Panc1 (cell line): ENCODE results near the gene LRRFIP1. TPM values are rescaled to one million over a fixed set of nuclear protein-coding genes. Genes with fewer than 3 reads are reported as not detected.

ENCODE experiments used
- ATAC-seq: fragments of 200-7000 bp; cut with Tn5 transposase; 2 replicates; pipeline ENCODE4 v1.9.1; 2020; ENCODE audit warnings: mild to moderate bottlenecking, moderate library complexity
- BruUV-seq: library from RNA; stranded (reverse); fragments of 400-500 nt; replicated peaks from 2 replicates; lab custom pipeline; 2021; lab: Mats Ljungman, UMichigan
- CTCF ChIA-PET: fragments of 300-600 bp; sonication (Branson Sonifier 250); formaldehyde crosslinking; loops from one replicate; lab custom pipeline; 2022; ENCODE audit warnings: antibody characterized with exemption; lab: Charles Lee
- POLR2A ChIA-PET: fragments of 300-600 bp; sonication (Branson Sonifier 250); formaldehyde crosslinking; loops from one replicate; lab custom pipeline; 2022; ENCODE audit warnings: antibody characterized with exemption; lab: Charles Lee
- DNase-seq: peaks from one replicate; pipeline ENCODE4 v3.0.0-alpha.2; 2010; ENCODE audit warnings: low read depth, low spot score
- H3K27ac ChIP-seq: 2 replicates; pipeline ENCODE4 v1.5.1; 2011; ENCODE audit warnings: mild to moderate bottlenecking, low read length, inconsistent platforms
- H3K27me3 ChIP-seq: fragments of 200-500 bp; sonication (Bioruptor generic); 2 replicates; pipeline ENCODE4 v1.6.0; 2014; ENCODE audit warnings: low read length, inconsistent platforms; ENCODE audit not compliant: control insufficient read depth, insufficient read depth
- H3K36me3 ChIP-seq: fragments of 200-500 bp; sonication (Bioruptor generic); 2 replicates; pipeline ENCODE4 v1.5.1; 2014; ENCODE audit warnings: inconsistent platforms, mild to moderate bottlenecking, low read length, moderate library complexity; ENCODE audit not compliant: control insufficient read depth, insufficient read depth
- H3K4me1 ChIP-seq: 2 replicates; pipeline ENCODE4 v1.5.1; 2011; ENCODE audit warnings: inconsistent platforms, mild to moderate bottlenecking, low read length, moderate library complexity; ENCODE audit not compliant: control insufficient read depth, insufficient read depth
- H3K4me3 ChIP-seq, 2 experiments: 2 replicates each; pipeline ENCODE4 v1.5.1; 2011 to 2012; ENCODE audit warnings: low read depth in 2 of 2, low read length in 2 of 2, mild to moderate bottlenecking in 2 of 2, inconsistent platforms in 1 of 2, moderate library complexity in 1 of 2
- H3K9me3 ChIP-seq: fragments of 200-500 bp; sonication (Bioruptor generic); 2 replicates; pipeline ENCODE4 v1.5.1; 2014; ENCODE audit warnings: low read depth, mild to moderate bottlenecking, inconsistent platforms, low read length, moderate library complexity; ENCODE audit not compliant: control insufficient read depth, insufficient read depth
- POLR2AphosphoS5 ChIP-seq: IDR thresholded peaks from 2 replicates; pipeline ENCODE4 v1.6.1; 2012; ENCODE audit warnings: mild to moderate bottlenecking, low read depth, low read length, moderate library complexity
- SIN3A ChIP-seq: IDR thresholded peaks from 2 replicates; pipeline ENCODE4 v1.6.1; 2012; ENCODE audit warnings: low read depth, mild to moderate bottlenecking, low read length, moderate library complexity, borderline replicate concordance; ENCODE audit not compliant: insufficient read depth
- TCF7L2 ChIP-seq: IDR thresholded peaks from 2 replicates; pipeline ENCODE4 v1.6.1; 2011; ENCODE audit warnings: mild to moderate bottlenecking, low read depth, low read length, inconsistent platforms
- in situ Hi-C: cut with HindIII; loops from 2 replicates; pipeline ENCODE4 v1.10.0; 2016; ENCODE audit warnings: low sequenced_read_pairs, low pct_unique_long_range_greater_than_20kb
- intact Hi-C: fragments of 100-400 bp; cut with micrococcal nuclease; formaldehyde crosslinking; loops from one replicate; pipeline ENCODE4 v1.10.0; 2022; ENCODE audit not compliant: unreplicated experiment
- total RNA-seq: library from RNA; stranded (reverse); gene quantifications from one replicate; pipeline ENCODE4 v1.2.1, GENCODE V29; 2021; ENCODE audit not compliant: unreplicated experiment
- TF ChIP-seq, protein P1 (sequence below), 2 experiments: IDR thresholded peaks; 2 replicates each; pipeline ENCODE4 v1.6.1; 2011 to 2012; ENCODE audit warnings: low read depth in 2 of 2, control low read depth in 1 of 2, low read length in 1 of 2, mild to moderate bottlenecking in 1 of 2, moderate library complexity in 1 of 2; ENCODE audit not compliant: insufficient read depth in 1 of 2
- TF ChIP-seq, protein P2 (sequence below): fragments of 450-650 bp; IDR thresholded peaks from 2 replicates; pipeline ENCODE4 v1.5.1; 2017; ENCODE audit warnings: mild to moderate bottlenecking

The LRRFIP1 gene
- total RNA-seq, 1 experiment from 2014 or later = 121 TPM

DNA sequence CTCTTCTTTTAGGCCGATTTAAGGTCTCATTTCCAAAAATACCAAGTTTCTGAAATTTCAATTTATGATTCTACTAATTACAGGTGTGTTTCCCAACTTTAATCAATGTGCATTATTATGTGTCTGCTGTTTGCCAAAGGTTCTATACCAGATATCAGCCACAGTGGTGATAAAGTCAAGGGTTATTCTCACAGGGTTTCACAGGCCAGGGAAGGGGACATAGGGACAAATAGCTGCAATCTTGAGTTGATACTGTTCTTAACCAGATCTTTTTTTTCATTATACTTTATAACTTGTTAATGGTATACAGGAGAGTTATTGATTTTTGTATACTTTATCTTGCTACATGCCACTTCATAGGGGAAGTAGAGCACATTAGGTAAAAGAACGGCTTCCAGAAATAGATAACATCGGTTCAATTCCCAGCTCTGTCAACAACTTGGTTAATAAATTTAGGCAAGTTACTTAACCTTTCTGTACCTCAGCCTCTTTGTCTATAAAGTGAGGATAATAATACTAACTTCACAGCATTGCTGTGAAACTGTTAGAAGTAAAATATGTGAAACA is 200.1 kb downstream of the LRRFIP1 start:
- TF ChIP-seq TCF7L2 (no peak), POLR2AphosphoS5 (no peak), SIN3A (no peak)
- TF ChIP-seq, protein P1, sequence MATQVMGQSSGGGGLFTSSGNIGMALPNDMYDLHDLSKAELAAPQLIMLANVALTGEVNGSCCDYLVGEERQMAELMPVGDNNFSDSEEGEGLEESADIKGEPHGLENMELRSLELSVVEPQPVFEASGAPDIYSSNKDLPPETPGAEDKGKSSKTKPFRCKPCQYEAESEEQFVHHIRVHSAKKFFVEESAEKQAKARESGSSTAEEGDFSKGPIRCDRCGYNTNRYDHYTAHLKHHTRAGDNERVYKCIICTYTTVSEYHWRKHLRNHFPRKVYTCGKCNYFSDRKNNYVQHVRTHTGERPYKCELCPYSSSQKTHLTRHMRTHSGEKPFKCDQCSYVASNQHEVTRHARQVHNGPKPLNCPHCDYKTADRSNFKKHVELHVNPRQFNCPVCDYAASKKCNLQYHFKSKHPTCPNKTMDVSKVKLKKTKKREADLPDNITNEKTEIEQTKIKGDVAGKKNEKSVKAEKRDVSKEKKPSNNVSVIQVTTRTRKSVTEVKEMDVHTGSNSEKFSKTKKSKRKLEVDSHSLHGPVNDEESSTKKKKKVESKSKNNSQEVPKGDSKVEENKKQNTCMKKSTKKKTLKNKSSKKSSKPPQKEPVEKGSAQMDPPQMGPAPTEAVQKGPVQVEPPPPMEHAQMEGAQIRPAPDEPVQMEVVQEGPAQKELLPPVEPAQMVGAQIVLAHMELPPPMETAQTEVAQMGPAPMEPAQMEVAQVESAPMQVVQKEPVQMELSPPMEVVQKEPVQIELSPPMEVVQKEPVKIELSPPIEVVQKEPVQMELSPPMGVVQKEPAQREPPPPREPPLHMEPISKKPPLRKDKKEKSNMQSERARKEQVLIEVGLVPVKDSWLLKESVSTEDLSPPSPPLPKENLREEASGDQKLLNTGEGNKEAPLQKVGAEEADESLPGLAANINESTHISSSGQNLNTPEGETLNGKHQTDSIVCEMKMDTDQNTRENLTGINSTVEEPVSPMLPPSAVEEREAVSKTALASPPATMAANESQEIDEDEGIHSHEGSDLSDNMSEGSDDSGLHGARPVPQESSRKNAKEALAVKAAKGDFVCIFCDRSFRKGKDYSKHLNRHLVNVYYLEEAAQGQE (IDR thresholded peaks at IDR 0.05; ENCODE audit: insufficient read depth in 1 of 2, low read depth in 2 of 2, low read length in 1 of 2) = no peak
- TF ChIP-seq, protein P2, sequence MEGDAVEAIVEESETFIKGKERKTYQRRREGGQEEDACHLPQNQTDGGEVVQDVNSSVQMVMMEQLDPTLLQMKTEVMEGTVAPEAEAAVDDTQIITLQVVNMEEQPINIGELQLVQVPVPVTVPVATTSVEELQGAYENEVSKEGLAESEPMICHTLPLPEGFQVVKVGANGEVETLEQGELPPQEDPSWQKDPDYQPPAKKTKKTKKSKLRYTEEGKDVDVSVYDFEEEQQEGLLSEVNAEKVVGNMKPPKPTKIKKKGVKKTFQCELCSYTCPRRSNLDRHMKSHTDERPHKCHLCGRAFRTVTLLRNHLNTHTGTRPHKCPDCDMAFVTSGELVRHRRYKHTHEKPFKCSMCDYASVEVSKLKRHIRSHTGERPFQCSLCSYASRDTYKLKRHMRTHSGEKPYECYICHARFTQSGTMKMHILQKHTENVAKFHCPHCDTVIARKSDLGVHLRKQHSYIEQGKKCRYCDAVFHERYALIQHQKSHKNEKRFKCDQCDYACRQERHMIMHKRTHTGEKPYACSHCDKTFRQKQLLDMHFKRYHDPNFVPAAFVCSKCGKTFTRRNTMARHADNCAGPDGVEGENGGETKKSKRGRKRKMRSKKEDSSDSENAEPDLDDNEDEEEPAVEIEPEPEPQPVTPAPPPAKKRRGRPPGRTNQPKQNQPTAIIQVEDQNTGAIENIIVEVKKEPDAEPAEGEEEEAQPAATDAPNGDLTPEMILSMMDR = no peak
- intact Hi-C loops = no loop called here
- Histone ChIP-seq H3K4me1 (no peaks in the 10 kb centered on the region), H3K27me3 (no peaks in the 10 kb centered on the region), H3K9me3 (no peaks in the 10 kb centered on the region), H3K27ac (no peak overlapping the region), H3K4me3 (no peak overlapping the region), H3K36me3 (no peaks in the 10 kb centered on the region; the same call in 1 of the 2 replicates)
- CTCF ChIA-PET = no interaction called here
- DNase-seq (no peak), ATAC-seq (no peak)
- POLR2A ChIA-PET = no interaction called here
- BruUV-seq = no TSS peak
- in situ Hi-C loops = no loop called here

Other genes starting within 250 kb of the LRRFIP1 start
- gene COL6A3, start 213.4 kb upstream of the LRRFIP1 start, total RNA-seq = 0.69 TPM
- 60.2 TPM for gene MLPH, start 140.3 kb upstream of the LRRFIP1 start, total RNA-seq
- not detected for gene PRLH, start 61.0 kb upstream of the LRRFIP1 start, total RNA-seq
- 23.6 TPM for gene RAB17, start 36.9 kb upstream of the LRRFIP1 start, total RNA-seq
- 0.90 TPM for gene RBM44, start 171.2 kb downstream of the LRRFIP1 start, total RNA-seq
- 17.6 TPM for gene RAMP1, start 232.0 kb downstream of the LRRFIP1 start, total RNA-seq